Right ventricle myocardium superior (tissue), 1 donor: Measurements from ENCODE around the gene THBS3. TPM values are rescaled to one million over a fixed set of nuclear protein-coding genes. Genes with fewer than 3 reads are reported as not detected.
"Not testable (repeated sequence)": the region's sequence is repeated elsewhere in the genome, so short reads cannot be mapped to it uniquely, and the experiment has no call there.

Experiments
- ATAC-seq: fragments of 200-7000 bp; cut with Tn5 transposase; one replicate; pipeline ENCODE4 v1.9.1; 2020; ENCODE audit warnings: mild to moderate bottlenecking; ENCODE audit not compliant: poor library complexity
- DNase-seq: peaks from one replicate; pipeline ENCODE4 v3.0.0-alpha.2; 2020
- intact Hi-C: fragments of 100-400 bp; cut with DNase I; formaldehyde crosslinking; loops from one replicate; pipeline ENCODE4 v1.11.2; 2022
- total RNA-seq: library from RNA; stranded (reverse); fragmentation: NEBNext Ultra II Directional; extraction: Animal tissue kit (Norgen Biotek cat#: 25700); gene quantifications from one replicate; pipeline ENCODE4 v1.2.1, GENCODE V29; 2021
- donor health status: DM: no; HTN: yes; CAD: no; lungs with severe emphysema.

The THBS3 gene
- total RNA-seq, 1 donor from 2014 or later = 5.8 TPM

- DNase-seq, intact Hi-C loops, ATAC-seq: not testable (repeated sequence)
Measured at GRCh38 chr1:155212051-155212440, 4.3 kb upstream of the THBS3 start.

DNA sequence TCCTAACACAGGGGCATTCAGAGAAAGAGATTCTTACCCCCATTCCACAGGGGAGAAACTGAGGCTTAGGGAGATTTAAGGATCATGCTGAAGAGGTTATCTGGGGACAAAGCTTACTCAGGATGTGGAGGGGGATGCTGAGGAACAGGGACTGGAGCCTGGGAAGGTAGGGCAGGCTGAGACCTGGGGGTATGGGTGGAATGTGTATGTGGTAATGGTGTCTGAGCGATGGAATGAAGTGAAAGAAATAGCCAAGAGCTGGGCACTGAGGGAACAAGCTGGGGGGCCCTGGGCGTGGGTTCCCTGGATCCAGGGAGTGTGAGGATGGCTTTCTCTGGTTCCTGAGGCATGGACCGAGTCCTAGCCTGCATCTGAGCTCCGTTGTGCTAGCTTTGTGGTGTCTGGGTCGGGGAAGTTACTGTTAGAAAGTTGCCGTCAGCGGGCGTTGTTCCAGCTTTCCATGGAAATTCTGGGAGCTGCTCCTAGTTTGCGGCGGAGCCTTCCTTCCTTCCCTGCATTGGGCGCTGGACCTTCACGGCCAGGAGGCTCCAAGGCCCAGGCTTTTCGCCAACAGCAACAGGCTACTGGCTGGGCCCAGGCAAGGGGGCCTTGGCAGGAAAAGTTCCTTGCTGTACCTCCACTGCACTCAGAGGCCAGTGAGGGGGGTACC is 3.8 kb upstream of the THBS3 start:
- ATAC-seq, DNase-seq, intact Hi-C loops: not testable (repeated sequence)

GRCh38 chr1:155210314-155211104 is 2.8 kb upstream of the THBS3 start:
- intact Hi-C loops = no loop called here
- ATAC-seq (no peak), DNase-seq (no peak)

GRCh38 chr1:155209312-155209721 is 1.6 kb upstream of the THBS3 start:
- ATAC-seq = no peak
- intact Hi-C loops = no loop called here
- no peak for DNase-seq

DNA sequence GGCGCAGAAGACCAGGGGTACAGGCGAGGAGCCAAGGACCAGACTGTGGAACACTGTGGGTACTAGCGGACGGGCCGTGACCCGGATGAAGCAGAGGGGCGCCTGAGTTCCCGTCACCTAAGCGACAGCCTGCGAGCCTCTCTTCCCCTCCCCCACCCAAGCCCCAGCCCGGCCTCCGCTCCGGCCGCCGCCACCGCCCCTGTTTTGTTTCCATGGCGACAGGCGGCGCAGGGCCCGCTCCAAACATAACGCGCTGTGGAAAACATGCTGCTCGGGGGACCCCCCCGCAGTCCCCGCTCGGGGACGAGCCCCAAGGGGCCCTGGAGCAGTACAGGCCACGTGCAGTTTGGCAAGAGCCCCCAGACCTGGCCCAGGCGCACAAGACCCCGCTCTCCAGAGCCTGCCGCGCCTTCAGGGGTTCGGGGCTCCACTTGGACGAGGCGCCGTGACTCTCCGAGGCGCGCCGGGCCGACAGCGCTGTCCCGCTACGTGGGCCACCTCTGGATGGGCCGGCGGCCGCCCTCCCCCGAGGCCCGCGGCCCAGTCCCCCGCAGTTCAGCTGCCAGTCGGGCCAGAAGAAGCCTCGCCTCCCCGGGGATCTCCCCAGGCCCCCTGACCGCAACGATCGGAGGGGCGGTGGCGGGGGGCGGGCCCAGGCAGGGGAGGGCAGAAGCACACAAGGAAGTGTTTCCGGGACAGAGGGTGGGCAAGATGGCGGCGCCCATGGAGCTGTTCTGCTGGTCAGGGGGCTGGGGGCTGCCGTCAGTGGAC is 1.0 kb upstream of the THBS3 start, which contains the start of gene MTX1:
MTX1 (plus strand) TSS at position 155 of the 771 bp plus-strand sequence; CDS start at position 265, 110 bp downstream.
- ATAC-seq (peak; percentile 91), DNase-seq (peak; percentile 95)
- intact Hi-C loops = no loop called here

DNA sequence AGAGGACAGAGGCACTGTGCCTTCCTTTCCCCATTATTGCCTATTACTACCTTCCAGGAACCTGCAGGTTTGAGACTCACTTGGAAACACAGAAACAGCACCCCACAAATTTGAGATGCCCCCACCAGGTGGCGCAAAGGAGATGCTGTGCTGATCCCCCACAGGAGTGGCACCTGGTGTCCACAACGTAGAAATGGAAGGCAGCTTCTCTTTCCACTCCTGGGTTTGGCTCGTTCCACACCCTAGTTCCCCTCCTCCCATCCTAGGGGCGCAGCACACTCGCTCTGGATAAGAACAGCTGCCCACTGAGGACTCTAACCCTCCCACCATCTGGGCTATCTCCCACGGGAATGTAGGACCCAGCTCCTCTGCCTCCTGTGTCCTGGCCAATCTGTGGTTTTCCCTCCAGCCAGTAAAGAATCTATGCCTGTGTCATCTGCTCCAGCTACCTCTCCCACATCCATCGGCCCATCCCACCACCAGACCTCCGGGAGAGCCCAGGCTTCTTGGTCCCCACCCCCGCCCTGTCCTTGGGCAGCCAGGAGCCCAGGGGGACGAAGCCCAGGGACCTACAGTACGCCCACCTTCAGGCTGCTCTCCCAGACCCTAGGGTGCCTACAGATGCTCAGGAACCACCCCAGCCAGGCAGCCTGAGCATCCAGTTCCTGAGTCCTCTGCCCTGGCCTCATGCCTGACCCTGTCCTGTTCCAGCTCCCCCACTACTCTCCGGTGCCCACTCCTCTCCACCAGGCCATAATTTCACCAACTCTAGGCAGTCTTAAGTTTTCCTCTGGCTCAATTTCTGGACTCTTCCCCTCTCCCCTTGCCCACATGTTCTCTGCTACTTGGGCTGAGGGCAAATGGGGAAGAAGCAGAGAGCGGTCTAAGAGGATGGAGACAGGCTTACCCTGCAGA is 549 bp downstream of the THBS3 start:
- intact Hi-C loops = no loop called here
- ATAC-seq = peak; percentile 21
- DNase-seq = peak; percentile 91

DNA sequence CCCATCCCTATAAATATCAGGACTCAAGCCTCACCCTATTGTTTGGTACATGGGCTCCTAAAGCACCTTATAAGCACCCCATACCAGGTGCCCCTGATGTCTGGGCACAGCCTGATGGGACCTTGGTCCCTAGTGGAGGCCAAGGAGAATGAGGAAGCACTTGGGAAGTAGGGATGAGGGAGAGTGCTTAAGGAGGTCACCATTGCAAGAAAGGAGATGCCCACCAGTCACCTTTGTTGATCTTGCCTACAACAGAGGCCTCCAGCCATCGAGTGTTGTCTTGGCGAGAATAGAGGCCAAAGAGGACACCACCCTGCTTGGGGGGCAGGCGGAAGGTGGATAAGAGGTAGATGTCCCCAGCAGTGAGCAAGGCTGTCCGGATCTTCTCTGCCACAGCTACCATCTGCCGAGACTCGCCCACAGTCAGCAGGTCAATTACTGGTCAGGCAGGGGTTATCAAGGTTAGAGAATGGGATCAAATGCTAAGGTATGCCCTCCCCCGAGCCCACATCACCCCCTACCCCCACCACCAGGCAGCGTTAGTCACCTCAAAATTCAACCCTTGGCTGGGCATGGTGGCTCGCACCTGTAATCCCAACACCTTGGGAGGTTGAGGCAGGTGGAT is 1.6 kb downstream of the THBS3 start:
- no peak for ATAC-seq
- intact Hi-C loops = no loop called here
- DNase-seq = no peak

DNA sequence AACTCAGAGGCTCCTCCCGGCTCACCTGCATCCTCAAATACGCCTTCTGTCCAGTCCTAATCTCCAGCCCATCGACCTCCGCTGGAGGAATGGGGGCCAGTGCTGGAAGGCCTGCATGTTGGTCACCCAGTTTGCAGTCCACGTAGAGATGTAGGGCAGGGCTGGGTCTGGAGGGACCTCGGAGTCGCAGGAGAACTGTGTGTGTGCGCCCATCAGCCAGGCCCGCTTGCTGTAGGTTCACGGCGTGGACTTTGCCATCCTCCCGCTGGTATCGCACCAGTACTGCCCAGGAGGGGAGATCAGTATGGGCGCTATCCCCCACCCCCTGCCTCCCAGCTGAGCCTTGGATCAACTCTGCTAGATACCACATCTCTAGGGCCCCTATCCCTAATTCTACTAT is 2.7 kb downstream of the THBS3 start:
- ATAC-seq = no peak
- intact Hi-C loops = no loop called here
- peak; percentile 28 for DNase-seq

- intact Hi-C loops = no loop called here
- ATAC-seq = no peak
- DNase-seq = peak; percentile 23
Measured at GRCh38 chr1:155202731-155203515, 4.8 kb downstream of the THBS3 start.

DNA sequence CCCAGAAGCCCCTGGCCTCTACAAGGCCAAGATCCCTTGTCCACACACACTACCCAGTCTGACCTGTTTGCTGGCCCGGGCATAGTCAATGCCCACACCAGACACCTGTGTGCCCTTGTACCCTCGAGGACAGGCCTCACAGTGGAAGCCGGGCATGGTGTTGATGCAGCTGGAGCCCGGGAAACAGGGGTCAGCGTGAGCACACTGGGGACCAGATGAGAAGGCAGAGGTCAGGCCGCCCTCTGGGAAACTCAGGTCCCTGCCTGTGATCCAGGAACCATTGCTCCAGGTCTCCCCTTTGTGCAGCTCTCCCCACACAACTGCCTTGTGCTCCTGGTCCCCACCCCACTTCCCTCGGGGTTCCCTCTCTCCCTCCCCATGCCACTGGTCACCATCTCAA is 5.5 kb downstream of the THBS3 start:
- no peak for DNase-seq
- no peak for ATAC-seq
- intact Hi-C loops = no loop called here

GRCh38 chr1:155200920-155201319 is 6.8 kb downstream of the THBS3 start:
- ATAC-seq (no peak), DNase-seq (no peak)
- intact Hi-C loops = no loop called here

GRCh38 chr1:155199792-155200191 is 7.9 kb downstream of the THBS3 start:
- intact Hi-C loops = no loop called here
- ATAC-seq = no peak
- peak; percentile 26 for DNase-seq

DNA sequence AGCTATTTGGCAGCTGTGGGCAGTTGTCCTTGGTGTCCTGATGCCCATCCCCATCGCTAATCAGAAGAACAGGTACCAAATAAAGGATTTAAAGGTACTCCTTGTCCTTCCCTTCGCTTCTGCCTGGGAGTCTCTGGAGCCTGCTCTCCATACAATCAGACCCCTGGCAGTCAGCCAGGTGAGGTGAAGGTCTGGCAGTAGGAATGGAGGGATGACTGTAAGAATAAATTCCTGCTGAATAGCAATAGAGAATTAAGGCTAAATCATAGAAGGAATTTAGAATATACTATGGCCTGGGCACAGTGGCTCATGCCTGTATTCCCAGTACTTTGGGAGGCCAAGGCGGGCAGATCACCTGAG is 9.2 kb downstream of the THBS3 start:
- no peak for ATAC-seq
- peak; percentile 31 for DNase-seq
- intact Hi-C loops = no loop called here

GRCh38 chr1:155197901-155198546 is 9.7 kb downstream of the THBS3 start:
- DNase-seq (peak; percentile 35), ATAC-seq (no peak)
- intact Hi-C loops = no loop called here

DNA sequence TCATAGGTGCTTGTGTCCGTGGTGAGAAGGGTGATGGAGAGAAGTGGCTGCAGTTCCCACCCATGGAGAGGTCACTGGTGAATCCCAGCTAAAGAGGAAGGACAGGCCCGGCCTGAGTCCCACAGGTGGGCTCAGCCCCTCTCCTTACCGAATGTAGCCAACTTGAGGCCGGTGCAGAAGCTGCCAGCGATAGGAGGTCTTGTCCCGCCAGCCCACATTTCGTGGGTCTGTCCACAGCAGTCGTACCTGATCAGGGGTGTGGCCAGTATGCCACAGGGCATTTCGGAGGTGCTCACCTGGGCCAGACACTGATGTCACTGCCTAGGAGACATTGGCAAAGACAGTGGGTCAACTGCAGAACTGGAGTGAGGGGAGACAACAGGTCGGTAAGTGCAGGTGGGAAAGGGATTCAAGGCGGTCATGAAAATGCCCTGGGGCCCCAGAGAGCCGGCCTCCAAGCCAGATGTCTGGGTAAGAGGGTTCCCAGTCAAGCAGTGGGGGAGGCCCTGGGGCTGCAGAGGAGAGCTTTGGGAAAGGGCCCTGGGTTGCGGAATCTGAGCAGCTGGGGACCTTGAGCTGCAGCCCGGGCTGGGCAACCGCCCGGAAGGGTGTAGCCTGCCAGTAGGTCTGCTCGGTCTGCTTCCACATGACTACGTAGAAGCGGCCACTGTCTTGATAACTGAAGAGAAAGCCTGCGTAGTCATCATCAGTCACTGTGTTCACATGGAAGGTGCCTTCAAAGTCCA is 10.6 kb downstream of the THBS3 start:
- peak; percentile 50 for DNase-seq
- intact Hi-C loops = no loop called here
- no peak for ATAC-seq
